PFSK-1 (cell line): ENCODE results near the gene FFAR2.

Source experiments
- POLR2AphosphoS5 ChIP-seq: IDR thresholded peaks from 2 replicates; pipeline ENCODE4 v1.6.1; 2012; ENCODE audit warnings: low read depth, mild to moderate bottlenecking, control low read depth, low read length, moderate library complexity
- SIN3A ChIP-seq: IDR thresholded peaks from 2 replicates; pipeline ENCODE4 v1.6.1; 2012; ENCODE audit warnings: mild to moderate bottlenecking, low read length, moderate library complexity, borderline replicate concordance; ENCODE audit not compliant: insufficient read depth
- TAF1 ChIP-seq: IDR thresholded peaks from 2 replicates; pipeline ENCODE4 v1.6.1; 2012; ENCODE audit warnings: low read length, control low read depth, borderline replicate concordance; ENCODE audit not compliant: insufficient read depth

DNA sequence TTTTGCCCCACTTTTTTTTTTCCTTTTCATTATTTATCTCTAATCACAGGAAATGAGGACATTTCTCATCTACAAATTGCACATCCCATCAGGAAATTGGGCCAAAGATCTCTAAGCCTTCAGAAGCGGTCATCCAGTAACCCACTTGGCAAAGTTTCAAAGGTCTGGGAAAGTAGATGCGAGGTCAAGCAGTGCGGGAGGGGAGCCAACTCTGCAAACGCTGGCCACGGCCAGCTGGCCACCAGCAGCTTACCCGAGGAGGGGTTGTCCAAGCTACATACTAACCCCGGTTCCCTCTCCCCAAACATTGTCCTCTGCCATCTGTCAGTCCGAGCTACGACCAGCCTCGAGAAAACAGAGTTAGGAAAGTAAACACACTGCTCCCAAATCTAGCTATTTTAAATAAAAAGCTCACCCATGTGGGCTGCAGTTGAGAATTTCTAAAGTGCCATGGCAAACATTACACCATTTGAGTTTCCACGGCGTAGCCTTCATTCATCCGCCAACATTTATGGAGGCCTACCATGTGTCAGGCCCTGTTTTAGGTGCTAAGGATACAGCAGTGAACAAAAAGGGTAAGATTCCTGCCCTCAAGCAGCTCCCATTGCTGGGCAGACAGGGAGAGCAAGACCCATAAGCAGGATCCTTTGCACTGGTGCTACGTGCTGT, 11.5 kb downstream of the FFAR2 start:
- TF ChIP-seq TAF1 (no peak), SIN3A (no peak), POLR2AphosphoS5 (no peak)
